NB4 (cell line): ENCODE results near the gene MUCL3.
A peak's percentile ranks its signal among the peaks of the same experiment; 100 is the strongest.
"Not testable (repeated sequence)": the region's sequence is repeated elsewhere in the genome, so short reads cannot be mapped to it uniquely, and the experiment has no call there.

Source experiments
- DNase-seq: peaks from one replicate; pipeline ENCODE4 v3.0.0; 2010; ENCODE audit warnings: low read depth
- H3K4me3 ChIP-seq: one replicate; pipeline ENCODE4 v1.5.1; 2011; ENCODE audit warnings: mild to moderate bottlenecking, low read depth, low read length, moderate library complexity
- MYC ChIP-seq: IDR thresholded peaks from 2 replicates; pipeline ENCODE4 v1.6.1; 2011; ENCODE audit warnings: low read depth, low read length
- POLR2A ChIP-seq: IDR thresholded peaks from 2 replicates; pipeline ENCODE4 v1.6.1; 2011; ENCODE audit warnings: mild to moderate bottlenecking; ENCODE audit not compliant: insufficient read length; ENCODE audit errors: extremely low read depth
- TF ChIP-seq, protein P1 (sequence below): IDR thresholded peaks from one replicate; pipeline ENCODE4 v1.5.1; 2012; ENCODE audit warnings: low read depth, low read length
- TF ChIP-seq, protein P2 (sequence below): IDR thresholded peaks from 2 replicates; pipeline ENCODE4 v1.6.1; 2011; ENCODE audit warnings: low read depth, low read length

Gene MUCL3

DNA sequence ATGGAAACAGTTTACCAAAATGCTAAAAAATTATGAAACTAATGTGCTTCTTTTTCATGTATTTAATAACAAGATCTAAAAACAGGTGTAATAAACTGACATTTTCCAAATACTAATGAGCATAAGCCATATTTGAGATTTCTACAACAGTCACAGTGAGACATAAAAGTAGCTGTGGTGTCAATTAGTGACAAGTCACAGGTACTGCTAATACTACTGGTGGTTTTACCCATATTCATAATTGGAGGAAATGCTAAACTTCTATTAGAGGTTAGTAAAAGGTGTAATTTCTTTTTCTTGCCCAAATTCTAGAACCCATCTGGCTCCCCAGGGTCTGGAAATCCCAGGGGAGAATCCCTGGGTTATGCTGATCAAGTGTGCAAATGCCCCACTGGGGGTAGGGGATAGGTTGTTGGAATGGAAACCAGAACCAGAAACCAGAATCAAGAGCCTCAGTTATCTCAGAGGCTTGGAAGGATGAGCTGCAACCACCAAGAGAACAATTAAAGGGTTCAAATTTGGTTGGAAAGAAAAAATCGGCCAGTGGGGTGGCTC lies 39.8 kb upstream of the MUCL3 start:
- DNase-seq: no peak
- H3K4me3 ChIP-seq: no peak overlapping the region
- no peak for TF ChIP-seq POLR2A
- no peak for TF ChIP-seq MYC
- TF ChIP-seq, protein P1, sequence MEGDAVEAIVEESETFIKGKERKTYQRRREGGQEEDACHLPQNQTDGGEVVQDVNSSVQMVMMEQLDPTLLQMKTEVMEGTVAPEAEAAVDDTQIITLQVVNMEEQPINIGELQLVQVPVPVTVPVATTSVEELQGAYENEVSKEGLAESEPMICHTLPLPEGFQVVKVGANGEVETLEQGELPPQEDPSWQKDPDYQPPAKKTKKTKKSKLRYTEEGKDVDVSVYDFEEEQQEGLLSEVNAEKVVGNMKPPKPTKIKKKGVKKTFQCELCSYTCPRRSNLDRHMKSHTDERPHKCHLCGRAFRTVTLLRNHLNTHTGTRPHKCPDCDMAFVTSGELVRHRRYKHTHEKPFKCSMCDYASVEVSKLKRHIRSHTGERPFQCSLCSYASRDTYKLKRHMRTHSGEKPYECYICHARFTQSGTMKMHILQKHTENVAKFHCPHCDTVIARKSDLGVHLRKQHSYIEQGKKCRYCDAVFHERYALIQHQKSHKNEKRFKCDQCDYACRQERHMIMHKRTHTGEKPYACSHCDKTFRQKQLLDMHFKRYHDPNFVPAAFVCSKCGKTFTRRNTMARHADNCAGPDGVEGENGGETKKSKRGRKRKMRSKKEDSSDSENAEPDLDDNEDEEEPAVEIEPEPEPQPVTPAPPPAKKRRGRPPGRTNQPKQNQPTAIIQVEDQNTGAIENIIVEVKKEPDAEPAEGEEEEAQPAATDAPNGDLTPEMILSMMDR: no peak
- TF ChIP-seq, protein P2, sequence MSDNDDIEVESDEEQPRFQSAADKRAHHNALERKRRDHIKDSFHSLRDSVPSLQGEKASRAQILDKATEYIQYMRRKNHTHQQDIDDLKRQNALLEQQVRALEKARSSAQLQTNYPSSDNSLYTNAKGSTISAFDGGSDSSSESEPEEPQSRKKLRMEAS: no peak

DNA sequence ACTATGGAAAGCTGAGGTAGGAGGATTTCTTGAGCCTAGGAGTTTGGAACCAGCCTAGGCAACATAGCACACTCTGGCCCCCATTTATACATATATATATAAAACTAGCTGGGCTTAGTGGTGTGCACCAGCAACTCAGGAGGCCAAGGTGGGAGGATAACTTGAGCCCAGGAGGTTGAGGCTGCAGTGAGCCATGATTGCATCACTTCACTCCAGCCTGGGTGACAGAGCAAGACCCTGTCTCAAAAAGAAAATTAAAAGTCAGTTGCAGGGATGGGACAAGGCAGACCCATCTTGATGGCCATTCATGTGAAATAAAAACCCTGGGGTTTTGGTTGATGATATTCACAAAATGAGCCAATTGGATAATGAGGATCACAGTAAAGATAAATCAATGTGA lies 39.3 kb upstream of the MUCL3 start:
- DNase-seq: no peak
- no peak overlapping the region for H3K4me3 ChIP-seq

DNA sequence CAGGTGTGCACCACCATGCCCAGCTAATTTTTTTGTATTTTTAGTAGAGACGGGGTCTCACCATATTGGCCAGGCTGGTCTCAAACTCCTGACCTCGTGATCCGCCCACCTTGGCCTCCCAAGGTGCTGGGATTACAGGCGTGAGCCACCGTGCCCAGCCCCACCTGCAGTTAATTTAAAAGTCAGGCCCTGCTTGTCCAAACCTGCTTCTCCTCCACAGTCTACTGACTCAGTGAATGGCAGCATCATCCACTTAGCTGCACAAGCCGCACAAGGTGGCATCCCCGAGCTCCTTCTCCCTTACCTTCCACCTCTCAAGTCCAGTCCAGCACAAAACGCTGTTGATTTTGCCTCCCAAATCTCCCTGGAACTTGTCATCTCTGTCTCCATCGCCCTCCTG lies 38.6 kb upstream of the MUCL3 start:
- DNase-seq, H3K4me3 ChIP-seq: not testable (repeated sequence)

More for the DNA sequence above, 39.3 kb upstream of the MUCL3 start:
- TF ChIP-seq, protein P2: no peak
- TF ChIP-seq, protein P1: no peak
- TF ChIP-seq MYC: no peak
- TF ChIP-seq POLR2A: no peak

DNA sequence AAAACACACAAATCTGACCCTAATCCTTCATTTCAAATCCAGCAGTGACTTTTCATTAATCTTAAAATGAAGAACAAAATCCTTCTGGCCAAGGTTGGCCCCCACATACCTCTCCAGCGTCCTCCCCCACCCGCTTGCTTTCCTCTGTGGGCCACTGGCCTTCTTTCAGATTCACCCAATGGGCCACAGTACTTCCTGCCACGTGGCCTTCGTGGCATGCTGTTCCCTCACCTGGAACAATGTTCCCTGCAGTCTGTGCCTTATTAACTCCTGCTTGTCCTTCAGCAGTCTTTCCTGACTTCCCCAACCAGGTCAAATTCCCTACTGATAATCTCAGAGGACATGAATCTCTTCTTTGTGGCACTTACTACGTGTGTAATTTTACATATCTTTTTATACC lies 38.1 kb upstream of the MUCL3 start:
- H3K4me3 ChIP-seq: no peak overlapping the region
- TF ChIP-seq, protein P2: no peak
- TF ChIP-seq MYC (no peak), POLR2A (no peak)
- TF ChIP-seq, protein P1: no peak
- no peak for DNase-seq

DNA sequence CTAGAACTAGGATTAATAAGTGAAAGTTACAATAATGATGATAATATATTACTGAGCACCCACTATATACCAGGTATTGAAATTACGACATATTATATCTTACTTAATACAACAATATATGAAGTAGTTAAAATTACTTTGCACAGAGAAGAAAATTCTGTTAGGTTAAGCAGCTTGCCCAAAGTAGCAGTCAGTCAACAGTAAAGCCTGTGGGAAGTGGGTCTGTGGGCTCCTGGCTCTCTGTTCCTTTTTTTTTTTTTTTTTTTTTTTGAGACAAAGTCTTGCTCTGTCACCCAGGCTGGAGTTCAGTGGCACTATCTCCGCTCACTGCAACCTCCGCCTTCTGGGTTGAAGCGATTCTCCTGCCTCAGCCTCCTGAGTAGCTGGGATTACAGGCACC lies 37.5 kb upstream of the MUCL3 start:
- TF ChIP-seq POLR2A (no peak), MYC (no peak)
- TF ChIP-seq, protein P2: no peak
- TF ChIP-seq, protein P1: no peak
- no peak for DNase-seq
- no peak overlapping the region for H3K4me3 ChIP-seq

DNA sequence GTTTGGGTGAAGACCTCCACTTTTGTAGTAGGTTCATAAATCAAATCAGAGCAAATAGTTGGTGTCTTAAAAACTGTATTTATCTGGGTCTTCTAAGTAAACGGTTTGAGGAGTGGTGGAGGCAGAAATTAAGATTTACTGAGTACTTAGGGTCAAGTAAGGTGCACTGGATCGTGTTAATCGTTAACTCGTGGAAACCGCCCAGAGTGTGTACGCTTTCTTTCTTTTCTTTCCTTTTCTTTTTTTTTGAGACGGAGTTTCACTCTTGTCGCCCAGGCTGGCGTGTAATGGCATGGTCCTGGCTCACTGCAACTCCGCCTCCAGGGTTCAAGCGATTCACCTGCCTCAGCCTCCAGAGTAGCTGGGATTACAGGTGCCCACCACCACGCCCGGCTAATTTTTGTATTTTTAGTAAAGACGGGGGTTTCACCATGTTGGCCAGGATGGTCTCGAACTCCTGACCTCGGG lies 33.4 kb upstream of the MUCL3 start:
- H3K4me3 ChIP-seq: peak overlapping the region; percentile 92
- DNase-seq: not testable (repeated sequence)

DNA sequence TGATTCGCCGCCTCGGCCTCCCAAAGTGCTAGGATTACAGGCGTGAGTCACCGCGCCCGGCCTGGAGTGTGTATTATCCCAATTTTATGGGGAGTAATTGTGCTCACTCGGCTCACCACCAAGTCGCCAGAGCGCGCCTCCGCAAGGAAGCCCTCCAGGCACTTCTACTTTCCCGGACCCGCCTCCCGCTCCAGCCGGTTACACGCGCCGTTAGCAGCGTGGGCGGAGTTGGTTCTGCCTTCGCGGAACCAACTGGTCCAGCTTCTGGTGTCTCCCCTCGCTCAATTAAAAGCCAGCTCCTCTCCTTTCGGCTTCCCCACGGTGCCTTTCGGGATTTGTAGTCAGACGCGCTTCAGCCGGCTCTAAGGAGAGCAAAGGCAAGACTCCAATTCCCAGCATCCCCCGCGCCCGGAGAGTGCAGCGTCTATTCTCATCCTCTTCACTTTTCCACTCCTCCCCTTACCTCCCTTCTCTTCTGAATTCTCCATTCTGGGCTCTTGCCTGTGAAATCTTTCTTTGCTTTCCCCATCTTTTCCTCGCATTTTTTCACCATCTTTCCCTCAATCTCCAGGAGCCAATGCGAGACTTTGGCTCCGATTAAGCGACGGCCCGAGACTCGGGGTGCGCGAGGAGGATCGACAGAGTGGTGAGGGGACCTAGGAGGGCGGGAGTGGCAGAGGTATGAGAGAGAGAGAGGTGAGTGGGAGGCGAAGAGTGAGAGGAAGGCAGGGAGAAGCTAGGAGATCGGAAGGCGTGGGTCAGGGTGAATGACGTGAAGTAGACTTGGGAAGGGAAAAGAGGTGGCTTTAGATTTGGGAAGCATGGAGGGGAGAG lies 32.8 kb upstream of the MUCL3 start, which contains the start of gene GTF2H4:
TSS of gene GTF2H4 (plus strand) at position 450 of the 834 bp plus-strand sequence.
- TF ChIP-seq, protein P2: peak; percentile 86
- TF ChIP-seq POLR2A (peak; percentile 25), MYC (peak; percentile 92)
- TF ChIP-seq, protein P1: no peak
- H3K4me3 ChIP-seq: peak within 1 kb of the TSS; percentile 92
- peak; percentile 99 for DNase-seq
